ENCODE results near the gene TNFRSF4. TPM values are rescaled to one million over a fixed set of nuclear protein-coding genes. Genes with fewer than 3 reads are reported as not detected.
"Not testable (repeated sequence)": the region's sequence is repeated elsewhere in the genome, so short reads cannot be mapped to it uniquely, and the experiment has no call there.

TNFRSF4 gene
- polyA plus RNA-seq, 6 donors from 2014 or later = 0.18 to 0.36 (median 0.32) TPM; not detected in 3

DNA sequence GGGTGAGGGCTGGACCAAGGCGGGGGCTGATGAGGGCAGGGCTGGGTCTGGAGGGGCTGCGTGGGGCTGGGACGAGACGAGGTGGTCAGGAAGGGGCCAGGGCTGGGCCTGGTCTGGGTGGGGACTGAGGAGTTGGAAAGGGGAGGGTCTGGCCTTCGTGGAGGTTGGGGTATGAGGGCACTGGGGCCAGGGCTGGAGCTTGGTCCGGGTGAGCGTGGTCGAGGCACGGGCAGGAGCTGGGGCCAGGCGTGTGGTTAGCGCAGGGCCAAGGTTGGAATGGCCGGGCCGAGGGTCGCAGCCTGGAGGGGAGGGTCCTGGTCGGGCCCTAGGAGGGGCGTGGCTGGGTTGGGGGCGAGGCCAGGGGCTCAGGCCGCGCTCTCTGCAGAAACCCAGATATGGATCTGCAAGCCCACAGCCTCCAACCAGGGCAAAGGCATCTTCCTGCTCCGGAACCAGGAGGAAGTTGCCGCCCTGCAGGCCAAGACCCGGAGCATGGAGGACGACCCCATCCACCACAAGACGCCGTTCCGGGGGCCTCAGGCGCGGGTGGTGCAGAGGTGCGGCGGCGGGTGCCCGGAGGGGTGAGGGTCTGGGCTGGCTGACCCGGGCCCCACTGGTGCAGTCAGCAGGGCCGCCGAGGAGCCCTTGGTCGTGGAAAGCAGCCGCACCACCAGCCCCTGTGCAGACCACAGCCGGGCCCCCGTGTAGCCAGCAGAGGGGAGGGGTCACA, 31.3 kb downstream of the TNFRSF4 start:
- Mint-ChIP-seq H3K9me3 (no peaks in the 10 kb centered on the region), H3K4me1 (peaks cover 4 to 8% (median 5%) of the 10 kb centered on the region in 3 donors), H3K27me3 (peaks cover 4 to 34% (median 23%) of the 10 kb centered on the region in 3 donors), H3K4me3 (no peak overlapping the region), H3K36me3 (no peaks in the 10 kb centered on the region), H3K27ac (peak overlapping the region in 1 of 6 donors; percentile 44)
- ATAC-seq (ENCODE audit: low read depth in 2 of 2) (no peak), DNase-seq (no peak)

DNA sequence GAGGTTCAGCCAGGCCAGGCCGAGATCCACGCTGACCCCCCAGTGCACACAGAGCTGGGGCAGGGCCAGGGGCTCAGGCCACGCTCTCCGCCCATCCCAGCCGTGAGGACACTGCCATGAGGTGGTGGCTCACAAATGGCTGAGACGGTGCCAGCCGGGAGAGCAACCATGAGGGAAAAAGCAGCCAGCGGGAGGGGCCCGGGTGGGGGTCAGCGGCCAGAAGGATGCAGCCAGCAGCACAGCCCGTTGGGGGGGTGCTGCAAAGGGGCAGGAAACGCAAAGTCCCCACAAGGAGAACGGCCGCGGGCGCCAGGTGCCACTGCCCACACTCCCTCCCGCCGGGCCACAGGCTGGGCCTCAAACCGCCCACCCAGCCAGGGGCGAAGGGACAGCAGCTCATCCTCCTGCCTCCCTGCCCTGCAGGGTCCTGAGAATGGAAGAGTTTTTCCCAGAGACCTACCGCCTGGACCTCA, 32.0 kb downstream of the TNFRSF4 start:
- Mint-ChIP-seq H3K4me3 (no peak overlapping the region), H3K9me3 (no peaks in the 10 kb centered on the region), H3K27ac (no peak overlapping the region), H3K36me3 (peaks cover 1 to 4% of the 10 kb centered on the region in 2 donors), H3K27me3 (peaks cover 7 to 40% (median 28%) of the 10 kb centered on the region in 3 donors), H3K4me1 (peaks cover 5 to 11% (median 8%) of the 10 kb centered on the region in 3 donors)
- DNase-seq (no peak), ATAC-seq (ENCODE audit: low read depth in 2 of 2) (no peak)

DNA sequence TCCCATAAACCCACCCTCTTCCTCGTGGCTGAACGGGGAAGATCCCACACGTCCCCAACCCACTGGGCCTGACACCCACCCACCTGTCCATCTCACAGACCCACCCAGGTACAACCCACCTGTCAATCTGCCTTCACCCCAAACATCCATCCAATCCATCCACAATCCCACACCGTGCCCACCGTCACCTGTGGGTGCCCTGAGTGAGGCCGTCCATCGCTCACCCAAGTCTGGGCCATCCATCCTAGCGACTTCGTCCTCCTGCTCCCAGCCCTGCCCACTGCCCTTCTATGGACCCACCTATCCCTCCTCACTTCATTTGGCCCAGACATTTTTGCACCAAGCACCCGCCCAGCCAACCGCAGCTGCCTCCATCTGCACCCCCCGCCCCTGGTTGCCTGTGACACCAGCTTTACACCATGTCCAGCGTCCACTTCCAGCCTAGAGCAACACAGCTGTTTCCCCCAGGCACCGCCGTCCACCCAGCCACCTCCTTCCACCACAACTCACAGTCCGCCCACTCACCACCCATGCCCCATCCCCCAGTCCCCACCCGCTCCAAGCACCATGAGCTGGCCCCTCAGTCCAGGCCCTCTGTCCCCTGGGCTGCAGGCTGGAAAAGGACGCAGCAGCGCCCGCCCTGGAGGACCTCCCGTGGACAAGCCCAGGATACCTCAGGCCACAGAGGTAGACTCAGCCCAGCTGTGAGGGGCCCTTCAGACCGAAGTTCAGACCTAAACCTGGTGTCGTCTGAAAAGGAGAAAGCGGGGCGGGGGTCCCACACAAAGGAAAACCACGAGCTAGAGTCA, 32.6 kb downstream of the TNFRSF4 start:
- DNase-seq (no peak), ATAC-seq (ENCODE audit: low read depth in 2 of 2) (no peak)
- H3K36me3 Mint-ChIP-seq = peaks cover 5 to 10% of the 10 kb centered on the region in 2 donors
- H3K27me3 Mint-ChIP-seq = peaks cover 10 to 45% (median 35%) of the 10 kb centered on the region in 3 donors
- peaks cover 8 to 15% (median 12%) of the 10 kb centered on the region in 3 donors for H3K4me1 Mint-ChIP-seq
- no peak overlapping the region for H3K4me3 Mint-ChIP-seq
- H3K27ac Mint-ChIP-seq = peak overlapping the region in 2 of 6 donors; percentile 32 to 56
- H3K9me3 Mint-ChIP-seq = no peaks in the 10 kb centered on the region

DNA sequence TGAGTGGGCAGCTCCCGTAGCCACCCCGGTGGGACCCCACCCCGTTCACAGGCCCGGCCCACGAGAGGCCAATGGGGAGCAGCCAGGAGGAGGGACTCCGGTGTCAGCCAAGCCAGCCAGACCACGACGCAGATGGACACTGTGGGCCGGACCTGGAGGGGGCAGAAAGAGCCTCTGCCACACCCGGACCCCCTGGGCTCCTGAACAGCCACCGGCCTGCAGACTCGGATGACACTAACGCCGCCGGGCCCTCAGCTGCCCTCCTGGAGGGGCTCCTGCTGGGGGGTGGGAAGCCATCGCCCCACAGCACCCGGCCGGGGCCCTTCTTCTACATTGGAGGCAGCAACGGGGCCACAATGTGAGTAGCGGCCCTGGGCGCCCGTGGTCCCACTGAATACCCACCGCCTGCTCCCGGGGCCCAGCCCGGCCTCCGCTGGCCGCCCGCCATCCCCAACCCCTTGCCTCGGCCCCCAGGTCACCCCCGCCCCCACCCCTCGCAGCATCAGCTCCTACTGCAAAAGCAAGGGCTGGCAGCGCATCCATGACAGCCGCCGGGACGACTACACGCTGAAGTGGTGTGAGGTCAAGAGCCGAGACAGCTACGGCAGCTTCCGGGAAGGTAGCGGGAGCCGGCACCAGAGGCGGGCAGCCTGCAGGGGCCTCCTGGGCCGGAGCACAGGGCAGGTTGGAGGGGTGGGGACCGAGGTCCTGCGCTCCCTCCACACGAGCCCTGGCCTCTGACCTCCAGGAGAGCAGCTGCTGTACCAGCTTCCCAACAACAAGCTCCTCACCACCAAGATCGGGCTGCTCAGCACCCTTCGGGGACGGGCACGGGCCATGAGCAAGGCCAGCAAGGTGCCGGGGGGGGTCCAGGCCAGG, 33.7 kb downstream of the TNFRSF4 start:
- no peak for ATAC-seq (ENCODE audit: low read depth in 2 of 2)
- Mint-ChIP-seq H3K4me3 (no peak overlapping the region), H3K4me1 (peaks cover 12 to 19% (median 13%) of the 10 kb centered on the region in 3 donors), H3K27ac (no peak overlapping the region), H3K36me3 (peaks cover 5 to 10% of the 10 kb centered on the region in 2 donors), H3K27me3 (peaks cover 10 to 55% (median 40%) of the 10 kb centered on the region in 3 donors), H3K9me3 (no peaks in the 10 kb centered on the region)
- DNase-seq = no peak

DNA sequence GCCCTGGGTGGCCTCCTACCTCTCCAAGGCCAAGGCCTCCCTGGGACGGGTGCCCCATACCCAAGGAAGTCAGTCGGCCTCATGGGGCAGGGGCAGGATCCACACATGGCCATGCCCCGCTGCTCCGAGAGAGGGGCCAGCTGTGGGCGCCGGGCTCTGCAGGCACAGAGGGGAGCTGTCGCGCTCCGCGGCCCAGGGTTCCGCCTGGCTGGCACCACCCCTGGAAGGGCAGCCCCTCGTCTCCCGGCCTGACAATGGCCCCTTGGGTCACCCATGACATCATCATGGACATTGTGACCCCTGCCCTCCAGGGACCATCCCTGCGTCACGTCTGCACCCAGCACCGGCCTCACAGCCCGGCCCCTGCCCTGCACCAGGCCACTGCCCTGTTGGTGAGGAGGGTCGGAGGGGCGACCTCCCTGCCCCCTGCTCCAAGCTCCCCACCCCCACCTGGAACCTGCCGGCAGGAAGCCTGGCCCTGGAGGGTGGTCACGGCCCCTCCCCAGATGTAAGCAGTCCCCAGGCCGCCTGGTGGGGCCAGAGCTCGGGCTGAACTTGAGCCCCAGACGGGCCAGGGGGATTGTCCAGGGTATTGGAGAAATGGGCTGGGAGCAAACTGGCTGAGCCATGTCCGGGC, 34.5 kb downstream of the TNFRSF4 start:
- ATAC-seq (ENCODE audit: low read depth in 2 of 2) = no peak
- H3K27ac Mint-ChIP-seq = no peak overlapping the region
- peaks cover 14 to 19% (median 16%) of the 10 kb centered on the region in 3 donors for H3K4me1 Mint-ChIP-seq
- DNase-seq = no peak
- H3K27me3 Mint-ChIP-seq = peaks cover 10 to 55% (median 40%) of the 10 kb centered on the region in 3 donors
- H3K9me3 Mint-ChIP-seq = no peaks in the 10 kb centered on the region
- H3K36me3 Mint-ChIP-seq = peaks cover 5 to 10% of the 10 kb centered on the region in 2 donors
- no peak overlapping the region for H3K4me3 Mint-ChIP-seq

DNA sequence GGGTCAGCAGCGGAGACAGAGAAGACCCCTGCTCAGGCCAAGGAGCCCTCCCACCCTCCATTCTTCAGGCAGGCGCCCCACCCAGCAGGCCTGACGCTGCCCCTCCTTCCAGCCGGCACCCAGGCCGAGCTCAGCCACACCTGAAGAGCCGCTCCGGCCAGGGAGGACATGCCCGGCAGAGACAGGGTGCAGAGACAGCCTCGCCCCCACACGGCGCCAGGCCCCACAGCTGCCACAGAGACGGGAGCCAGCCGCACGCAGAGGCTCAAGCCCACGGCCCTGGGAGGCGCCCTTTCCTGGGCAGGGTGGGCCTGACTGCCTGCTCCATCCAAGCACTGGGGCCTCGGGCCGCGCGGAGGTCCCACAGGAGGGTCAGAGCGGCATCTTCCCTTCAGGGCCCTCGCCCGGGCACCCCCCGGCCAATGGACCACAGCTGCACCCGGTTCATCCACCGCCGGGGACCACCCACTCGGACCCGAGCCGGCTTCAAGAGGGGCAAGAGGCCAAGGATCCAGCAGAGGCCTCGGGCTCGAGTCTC, 35.1 kb downstream of the TNFRSF4 start:
- Mint-ChIP-seq H3K27ac (no peak overlapping the region), H3K9me3 (no peaks in the 10 kb centered on the region), H3K27me3 (peaks cover 10 to 55% (median 40%) of the 10 kb centered on the region in 3 donors), H3K36me3 (peaks cover 5 to 10% of the 10 kb centered on the region in 2 donors), H3K4me3 (no peak overlapping the region), H3K4me1 (peaks cover 18 to 19% (median 19%) of the 10 kb centered on the region in 3 donors)
- DNase-seq (no peak), ATAC-seq (ENCODE audit: low read depth in 2 of 2) (no peak)

DNA sequence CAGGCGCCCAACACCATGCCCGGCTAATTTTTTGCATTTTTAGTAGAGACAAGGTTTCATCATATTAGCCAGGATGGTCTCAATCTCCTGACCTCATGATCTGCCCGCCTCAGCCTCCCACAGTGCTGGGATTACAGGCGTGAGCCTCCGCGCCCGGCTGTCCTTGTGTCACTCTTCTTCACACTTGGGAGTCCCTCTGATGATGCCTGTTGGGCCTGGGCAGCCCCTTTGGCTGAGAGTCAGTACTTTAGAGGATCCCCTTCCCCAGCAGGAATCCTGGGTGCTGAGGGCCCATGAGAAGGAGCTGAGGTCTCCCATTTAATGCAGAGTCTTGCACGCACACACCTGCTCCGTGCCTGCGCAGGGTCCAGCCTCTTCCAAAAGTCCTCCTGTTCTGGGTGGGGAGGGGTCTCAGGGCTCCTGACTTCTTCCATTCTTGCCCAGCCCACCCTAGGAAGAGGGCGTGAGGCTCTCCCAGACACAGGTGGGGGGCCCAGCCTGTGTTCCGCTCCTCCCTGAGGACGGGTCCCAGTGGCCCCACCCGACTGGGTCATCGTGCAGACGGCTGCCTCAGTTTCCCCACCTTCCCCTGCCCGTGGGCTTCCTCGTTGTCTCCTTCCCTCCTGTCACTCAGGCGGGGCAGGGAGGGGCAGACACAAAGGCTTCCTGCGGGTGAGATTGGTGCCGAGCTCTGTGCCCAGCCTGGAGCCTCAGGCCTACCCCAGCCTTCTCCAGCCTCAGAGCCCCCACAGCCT, 36.3 kb downstream of the TNFRSF4 start:
- H3K9me3 Mint-ChIP-seq = no peaks in the 10 kb centered on the region

DNA sequence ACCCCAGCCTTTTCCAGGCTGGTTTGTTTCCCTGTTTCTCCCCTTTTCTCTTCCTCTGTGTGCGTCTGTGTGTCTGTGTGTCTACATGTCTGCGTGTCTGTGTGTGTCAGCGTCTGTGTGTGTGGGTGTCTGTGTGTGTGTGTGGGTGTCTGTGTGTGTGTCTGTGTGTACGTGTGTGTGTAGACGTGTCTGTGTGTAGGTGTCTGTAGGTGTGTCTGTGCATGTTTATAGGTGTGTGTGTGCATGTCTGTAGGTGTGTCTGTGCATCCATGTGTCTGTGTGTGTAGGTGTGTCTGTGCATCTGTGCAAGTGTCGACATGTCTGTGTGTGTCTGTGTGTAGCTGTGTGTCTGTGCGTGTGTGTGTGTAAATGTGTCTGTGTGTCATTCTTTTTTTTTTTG, 37.0 kb downstream of the TNFRSF4 start:
- no peak for DNase-seq
- Mint-ChIP-seq H3K27me3 (peaks cover 10 to 46% (median 29%) of the 10 kb centered on the region in 3 donors), H3K4me3 (peak overlapping the region in 3 of 8 donors; percentile 31 to 63 (median 43)), H3K27ac (peak overlapping the region in 1 of 6 donors; percentile 17), H3K36me3 (peaks cover 5 to 10% of the 10 kb centered on the region in 2 donors), H3K4me1 (peaks cover 20 to 31% (median 31%) of the 10 kb centered on the region in 3 donors), H3K9me3 (no peaks in the 10 kb centered on the region)
- ATAC-seq (ENCODE audit: low read depth in 2 of 2) = no peak

More for the DNA sequence above, 36.3 kb downstream of the TNFRSF4 start:
- Mint-ChIP-seq H3K27me3 (peaks cover 10 to 48% (median 33%) of the 10 kb centered on the region in 3 donors), H3K27ac (peak overlapping the region in 2 of 6 donors; percentile 27 to 32), H3K4me3 (peak overlapping the region in 1 of 8 donors; percentile 12), H3K36me3 (peaks cover 5 to 10% of the 10 kb centered on the region in 2 donors), H3K4me1 (peaks cover 15 to 25% (median 25%) of the 10 kb centered on the region in 3 donors)
- no peak for DNase-seq
- ATAC-seq (ENCODE audit: low read depth in 2 of 2) = no peak

DNA sequence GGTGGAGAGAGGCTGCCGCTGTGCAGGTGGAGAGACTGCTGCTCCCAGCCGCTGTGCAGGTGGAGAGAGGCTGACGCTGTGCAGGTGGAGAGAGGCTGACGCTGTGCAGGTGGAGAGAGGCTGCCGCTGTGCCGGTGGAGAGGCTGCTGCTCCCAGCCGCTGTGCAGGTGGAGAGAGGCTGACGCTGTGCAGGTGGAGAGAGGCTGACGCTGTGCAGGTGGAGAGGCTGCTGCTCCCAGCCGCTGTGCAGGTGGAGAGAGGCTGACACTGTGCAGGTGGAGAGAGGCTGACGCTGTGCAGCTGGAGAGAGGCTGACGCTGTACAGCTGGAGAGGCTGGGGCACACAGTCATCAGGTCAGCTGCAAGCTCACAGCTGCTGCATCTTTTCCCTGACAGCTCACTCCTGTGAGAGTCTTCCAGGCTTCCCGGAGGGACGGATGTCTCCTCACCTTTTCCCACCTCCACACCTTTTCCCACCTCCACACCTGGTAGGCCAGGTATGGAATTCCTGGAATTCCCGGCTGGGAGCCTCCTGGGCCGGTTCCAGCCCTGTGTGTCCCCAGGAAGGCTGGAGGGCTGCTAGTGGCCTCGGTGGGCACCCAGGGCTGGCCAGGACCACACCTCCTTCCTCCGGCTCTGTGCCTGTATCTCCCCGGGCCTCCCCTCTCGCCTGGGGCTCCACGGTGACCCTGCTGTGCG, 37.7 kb downstream of the TNFRSF4 start:
- Mint-ChIP-seq H3K27me3 (peaks cover 9 to 40% (median 22%) of the 10 kb centered on the region in 3 donors), H3K4me3 (peak overlapping the region in 1 of 8 donors; percentile 71), H3K27ac (peak overlapping the region in 2 of 6 donors; percentile 17 to 89), H3K4me1 (peaks cover 20 to 33% (median 29%) of the 10 kb centered on the region in 3 donors)
- not testable (repeated sequence) for H3K36me3 Mint-ChIP-seq; H3K9me3 Mint-ChIP-seq; DNase-seq; ATAC-seq (ENCODE audit: low read depth in 2 of 2)

DNA sequence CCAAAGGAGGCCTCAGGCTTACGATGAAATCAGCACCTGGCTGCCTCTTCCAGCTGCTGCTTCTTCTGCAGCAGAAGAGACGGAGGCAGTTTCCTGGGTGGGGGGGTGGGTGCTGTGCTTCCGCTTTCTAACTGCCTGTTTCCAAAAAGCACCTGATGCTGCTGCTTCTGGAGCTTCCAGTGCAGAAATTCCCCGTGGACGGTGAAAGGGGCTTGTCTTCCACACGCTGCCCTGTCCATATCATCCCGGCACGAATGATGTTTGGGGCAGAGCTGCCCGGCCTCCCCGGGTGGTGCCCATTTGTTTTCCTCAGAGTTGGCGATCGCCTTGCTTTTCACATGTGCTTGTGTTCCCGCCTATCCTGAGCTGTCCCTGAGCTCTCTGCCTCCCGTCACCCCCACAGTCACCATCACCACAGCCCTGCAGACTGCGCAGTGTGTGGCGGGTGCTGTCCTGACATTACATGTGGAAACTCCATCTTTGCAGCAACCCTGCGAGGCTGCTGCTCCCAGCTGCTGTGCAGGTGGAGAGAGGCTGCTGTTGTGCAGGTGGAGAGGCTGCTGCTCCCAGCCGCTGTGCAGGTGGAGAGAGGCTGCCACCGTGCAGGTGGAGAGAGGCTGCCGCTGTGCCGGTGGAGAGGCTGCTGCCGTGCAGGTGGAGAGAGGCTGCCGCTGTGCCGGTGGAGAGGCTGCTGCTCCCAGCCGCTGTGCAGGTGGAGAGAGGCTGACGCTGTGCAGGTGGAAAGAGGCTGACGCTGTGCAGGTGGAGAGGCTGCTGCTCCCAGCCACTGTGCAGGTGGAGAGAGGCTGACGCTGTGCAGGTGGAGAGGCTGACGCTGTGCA, 38.5 kb downstream of the TNFRSF4 start:
- Mint-ChIP-seq H3K27me3 (peaks cover 7 to 36% (median 17%) of the 10 kb centered on the region in 3 donors), H3K9me3 (no peaks in the 10 kb centered on the region), H3K36me3 (peaks cover 5 to 10% of the 10 kb centered on the region in 2 donors), H3K27ac (peak overlapping the region in 2 of 6 donors; percentile 4 to 29), H3K4me3 (peak overlapping the region in 3 of 8 donors; percentile 12 to 39 (median 25)), H3K4me1 (peaks cover 17 to 33% (median 28%) of the 10 kb centered on the region in 3 donors)
- ATAC-seq (ENCODE audit: low read depth in 2 of 2) (no peak), DNase-seq (no peak)
